ENCODE measurements around the gene RPRD1A.
"Not testable (repeated sequence)": the region's sequence is repeated elsewhere in the genome, so short reads cannot be mapped to it uniquely, and the experiment has no call there.

Gene RPRD1A

DNA sequence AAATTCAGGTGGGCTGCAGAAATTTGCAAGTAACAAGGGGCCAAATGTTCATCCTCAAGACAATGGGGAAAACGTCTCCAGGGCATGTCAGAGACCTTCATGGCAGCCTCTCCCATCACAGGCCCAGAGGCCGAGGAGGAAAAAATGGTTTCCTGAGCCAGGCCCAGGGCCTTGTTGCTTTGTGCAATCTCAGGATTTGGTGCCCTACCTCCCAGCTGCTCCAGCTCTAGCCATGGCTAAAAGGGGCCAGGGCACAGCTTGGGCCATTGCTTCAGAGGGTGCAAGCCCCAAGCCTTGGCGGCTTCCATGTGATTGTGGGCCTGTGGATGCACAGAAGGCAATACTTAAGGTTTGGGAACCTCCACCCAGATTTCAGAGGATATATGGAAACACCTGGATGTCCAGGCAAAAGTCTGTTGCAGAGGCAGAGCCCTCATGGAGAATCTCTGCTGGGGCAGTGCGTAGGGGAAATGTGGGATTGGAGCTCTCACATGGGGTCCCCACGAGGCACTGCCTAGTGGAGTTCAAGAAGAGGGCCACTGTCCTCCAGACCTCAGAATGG lies 29.2 kb downstream of the RPRD1A start:
- DNase-seq (ENCODE audit: insufficient read length, low spot score) (no peak), FAIRE-seq (no peak)
- TF ChIP-seq POLR2A (IDR thresholded peaks at IDR 0.05; ENCODE audit: low read depth, low read length) (no peak), POU2F2 (IDR thresholded peaks at IDR 0.05; ENCODE audit: low read depth, low read length) (no peak), PAX5 (IDR thresholded peaks at IDR 0.05; ENCODE audit: insufficient read depth, low read length, severe bottlenecking) (no peak), POLR2AphosphoS5 (IDR thresholded peaks at IDR 0.05; ENCODE audit: low read depth, low read length) (no peak), TAF1 (IDR thresholded peaks at IDR 0.05; ENCODE audit: low read depth, low read length) (no peak), SPI1 (IDR thresholded peaks at IDR 0.05; ENCODE audit: low read depth, low read length) (no peak)

DNA sequence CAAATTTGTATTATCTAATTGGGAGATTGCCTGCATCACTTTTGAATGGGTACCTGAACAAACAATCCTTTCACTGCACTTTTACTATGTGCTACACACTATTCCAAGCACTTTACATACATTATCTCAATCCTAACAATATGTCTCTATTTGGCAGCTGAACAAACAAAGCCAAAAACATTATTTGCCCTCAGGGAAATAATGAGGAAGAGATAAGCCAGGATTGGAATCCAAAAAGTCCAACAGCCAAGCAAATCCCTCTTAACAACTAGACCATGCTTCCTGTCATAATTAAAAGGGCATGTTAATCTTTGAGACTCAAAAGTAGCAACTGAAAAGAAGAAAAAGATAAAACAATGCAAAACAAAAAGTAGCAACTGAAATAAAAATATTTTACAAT lies 32.1 kb downstream of the RPRD1A start:
- no peak for DNase-seq (ENCODE audit: insufficient read length, low spot score)
- no peak for FAIRE-seq
- no peak for TF ChIP-seq SPI1 (IDR thresholded peaks at IDR 0.05; ENCODE audit: low read depth, low read length)
- TF ChIP-seq POLR2AphosphoS5 (IDR thresholded peaks at IDR 0.05; ENCODE audit: low read depth, low read length) = no peak
- no peak for TF ChIP-seq PAX5 (IDR thresholded peaks at IDR 0.05; ENCODE audit: insufficient read depth, low read length, severe bottlenecking)
- no peak for TF ChIP-seq TAF1 (IDR thresholded peaks at IDR 0.05; ENCODE audit: low read depth, low read length)
- TF ChIP-seq POLR2A (IDR thresholded peaks at IDR 0.05; ENCODE audit: low read depth, low read length) = no peak
- TF ChIP-seq POU2F2 (IDR thresholded peaks at IDR 0.05; ENCODE audit: low read depth, low read length) = no peak

DNA sequence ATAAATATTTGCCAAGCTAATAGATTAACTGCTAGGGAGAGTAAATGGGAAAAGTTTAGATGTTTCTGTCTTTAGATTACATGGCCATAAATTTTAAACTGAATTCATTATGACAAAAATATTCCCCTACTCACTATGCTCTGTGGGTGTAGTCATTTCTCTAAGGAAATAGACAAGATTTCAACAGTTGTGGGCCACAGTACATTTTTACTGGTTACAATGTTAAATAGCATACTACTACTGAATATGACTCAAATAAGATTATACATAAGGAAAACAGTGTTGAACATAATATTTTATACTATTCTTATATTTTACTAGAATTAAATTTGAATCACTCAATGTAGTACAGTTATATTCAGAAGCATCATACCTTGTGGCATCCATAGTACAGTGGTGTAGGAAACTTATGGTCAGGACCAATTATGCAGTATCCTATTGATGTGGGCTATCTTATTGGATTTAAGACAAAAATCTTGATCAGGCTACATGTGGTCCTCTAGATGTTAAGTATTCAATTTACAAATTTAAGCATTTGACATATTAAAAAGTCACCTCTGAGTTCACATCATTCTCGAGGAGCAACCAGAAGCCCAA lies 33.0 kb downstream of the RPRD1A start:
- TF ChIP-seq POLR2AphosphoS5 (IDR thresholded peaks at IDR 0.05; ENCODE audit: low read depth, low read length) (no peak), POU2F2 (IDR thresholded peaks at IDR 0.05; ENCODE audit: low read depth, low read length) (no peak), SPI1 (IDR thresholded peaks at IDR 0.05; ENCODE audit: low read depth, low read length) (no peak), TAF1 (IDR thresholded peaks at IDR 0.05; ENCODE audit: low read depth, low read length) (no peak), PAX5 (IDR thresholded peaks at IDR 0.05; ENCODE audit: insufficient read depth, low read length, severe bottlenecking) (no peak), POLR2A (IDR thresholded peaks at IDR 0.05; ENCODE audit: low read depth, low read length) (no peak)
- DNase-seq (ENCODE audit: insufficient read length, low spot score) (no peak), FAIRE-seq (no peak)

DNA sequence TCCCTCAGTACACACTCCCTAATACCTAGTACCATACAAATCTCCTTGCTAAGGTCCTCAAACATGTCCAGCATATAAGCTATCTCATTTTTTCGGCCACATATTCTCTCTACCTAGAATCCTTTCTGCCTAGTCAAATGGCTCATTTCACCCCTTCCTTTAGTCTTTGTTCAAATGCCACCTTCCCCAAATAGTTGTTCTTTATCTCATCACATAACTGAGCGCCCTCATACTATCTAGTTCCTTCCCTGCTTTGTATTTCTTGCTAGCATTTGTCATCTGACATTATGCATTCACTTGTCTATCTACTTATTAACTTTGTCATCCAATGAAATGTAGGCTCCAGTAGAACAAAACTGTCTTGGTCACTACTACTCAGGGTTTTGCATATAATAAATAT lies 35.5 kb downstream of the RPRD1A start:
- FAIRE-seq (peak; percentile 48), DNase-seq (ENCODE audit: insufficient read length, low spot score) (no peak)
- TF ChIP-seq POU2F2 (IDR thresholded peaks at IDR 0.05; ENCODE audit: low read depth, low read length) (no peak), SPI1 (IDR thresholded peaks at IDR 0.05; ENCODE audit: low read depth, low read length) (no peak), POLR2A (IDR thresholded peaks at IDR 0.05; ENCODE audit: low read depth, low read length) (no peak), POLR2AphosphoS5 (IDR thresholded peaks at IDR 0.05; ENCODE audit: low read depth, low read length) (no peak), TAF1 (IDR thresholded peaks at IDR 0.05; ENCODE audit: low read depth, low read length) (no peak), PAX5 (IDR thresholded peaks at IDR 0.05; ENCODE audit: insufficient read depth, low read length, severe bottlenecking) (no peak)

DNA sequence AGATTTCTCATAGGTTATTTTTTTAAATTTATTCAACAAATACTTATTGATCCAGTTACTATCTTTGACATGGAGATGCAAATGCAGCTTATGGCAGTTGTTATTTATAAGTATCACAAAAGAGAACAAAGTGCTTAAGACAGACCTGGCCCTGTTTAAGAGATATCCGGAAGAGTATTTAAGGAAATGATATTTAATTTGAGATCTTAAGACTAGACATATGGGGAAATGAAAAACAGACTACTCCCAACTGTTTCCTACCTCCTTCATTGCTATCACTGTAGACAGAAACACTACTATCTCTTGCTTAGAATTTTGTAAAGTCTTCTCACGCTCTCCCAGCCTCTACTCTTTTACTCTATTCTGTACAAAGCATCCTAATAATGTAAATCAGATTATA lies 36.0 kb downstream of the RPRD1A start:
- FAIRE-seq = no peak
- no peak for TF ChIP-seq POLR2AphosphoS5 (IDR thresholded peaks at IDR 0.05; ENCODE audit: low read depth, low read length)
- TF ChIP-seq POU2F2 (IDR thresholded peaks at IDR 0.05; ENCODE audit: low read depth, low read length) = no peak
- TF ChIP-seq PAX5 (IDR thresholded peaks at IDR 0.05; ENCODE audit: insufficient read depth, low read length, severe bottlenecking) = no peak
- no peak for TF ChIP-seq TAF1 (IDR thresholded peaks at IDR 0.05; ENCODE audit: low read depth, low read length)
- TF ChIP-seq SPI1 (IDR thresholded peaks at IDR 0.05; ENCODE audit: low read depth, low read length) = no peak; the same call in 1 of the 2 replicates
- TF ChIP-seq POLR2A (IDR thresholded peaks at IDR 0.05; ENCODE audit: low read depth, low read length) = no peak
- DNase-seq (ENCODE audit: insufficient read length, low spot score) = no peak

DNA sequence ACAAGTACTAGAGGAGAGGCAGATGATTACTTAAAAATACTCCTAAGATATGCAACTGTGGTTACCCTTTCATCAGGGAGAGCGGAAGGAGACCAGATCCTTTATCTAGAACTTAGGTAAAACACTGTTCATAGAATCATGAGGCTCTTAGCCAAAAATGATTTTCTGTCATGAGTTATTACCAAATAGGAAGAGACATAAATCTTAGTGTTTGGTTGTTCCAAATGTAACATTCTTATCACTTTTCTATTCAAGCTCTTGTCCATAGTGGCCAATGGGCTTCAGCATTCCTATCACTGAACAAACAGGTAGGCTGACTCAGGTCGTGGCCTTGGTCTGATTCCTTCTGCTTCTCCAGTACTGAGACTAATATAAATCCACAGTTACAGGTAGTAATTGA lies 38.5 kb downstream of the RPRD1A start:
- FAIRE-seq = no peak
- TF ChIP-seq POLR2AphosphoS5 (IDR thresholded peaks at IDR 0.05; ENCODE audit: low read depth, low read length) (no peak), POLR2A (IDR thresholded peaks at IDR 0.05; ENCODE audit: low read depth, low read length) (no peak), TAF1 (IDR thresholded peaks at IDR 0.05; ENCODE audit: low read depth, low read length) (no peak), POU2F2 (IDR thresholded peaks at IDR 0.05; ENCODE audit: low read depth, low read length) (no peak), PAX5 (IDR thresholded peaks at IDR 0.05; ENCODE audit: insufficient read depth, low read length, severe bottlenecking) (no peak), SPI1 (IDR thresholded peaks at IDR 0.05; ENCODE audit: low read depth, low read length) (no peak)

DNA sequence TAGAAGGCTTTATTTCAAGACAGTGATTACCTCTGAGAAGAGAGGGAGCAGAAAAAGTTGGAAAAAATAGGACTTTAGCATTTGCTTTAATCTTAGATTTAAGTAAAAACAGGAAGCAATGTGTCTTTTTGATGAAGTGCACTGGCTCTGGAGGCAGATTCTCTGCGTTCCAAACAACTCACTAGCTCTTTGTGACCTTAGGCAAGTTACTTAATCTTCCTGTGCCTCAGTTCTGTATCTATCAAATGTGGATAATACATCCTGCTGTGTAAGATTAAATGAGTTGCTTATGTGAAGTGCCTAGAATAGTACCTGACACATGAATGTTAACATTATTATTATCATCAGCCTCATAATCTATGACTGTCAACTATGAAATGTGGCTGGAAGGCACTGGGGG lies 42.3 kb downstream of the RPRD1A start:
- FAIRE-seq (no peak), DNase-seq (ENCODE audit: insufficient read length, low spot score) (no peak)
- no peak for TF ChIP-seq SPI1 (IDR thresholded peaks at IDR 0.05; ENCODE audit: low read depth, low read length)
- TF ChIP-seq PAX5 (IDR thresholded peaks at IDR 0.05; ENCODE audit: insufficient read depth, low read length, severe bottlenecking) = no peak
- TF ChIP-seq POU2F2 (IDR thresholded peaks at IDR 0.05; ENCODE audit: low read depth, low read length) = no peak
- no peak for TF ChIP-seq TAF1 (IDR thresholded peaks at IDR 0.05; ENCODE audit: low read depth, low read length)

More for the DNA sequence above, 38.5 kb downstream of the RPRD1A start:
- no peak for DNase-seq (ENCODE audit: insufficient read length, low spot score)

DNA sequence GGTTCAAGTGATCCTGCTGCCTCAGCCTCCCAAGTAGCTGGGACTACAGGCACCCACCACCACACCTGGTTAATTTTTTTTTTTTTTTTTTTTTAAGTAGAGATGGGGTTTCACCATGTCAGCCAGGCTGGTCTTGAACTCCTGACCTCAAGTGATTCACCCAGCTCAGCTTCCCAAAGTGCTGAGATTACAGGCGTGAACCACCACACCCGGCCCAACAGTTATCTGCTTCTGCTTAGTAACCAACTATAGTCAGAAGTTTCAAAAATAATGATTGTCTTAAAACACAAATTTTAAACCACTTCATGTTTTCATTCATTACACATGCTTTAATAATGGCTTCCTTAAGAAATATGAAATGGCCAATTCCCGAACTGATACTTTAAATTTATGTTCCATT lies 43.1 kb downstream of the RPRD1A start:
- FAIRE-seq; DNase-seq (ENCODE audit: insufficient read length, low spot score): not testable (repeated sequence)

DNA sequence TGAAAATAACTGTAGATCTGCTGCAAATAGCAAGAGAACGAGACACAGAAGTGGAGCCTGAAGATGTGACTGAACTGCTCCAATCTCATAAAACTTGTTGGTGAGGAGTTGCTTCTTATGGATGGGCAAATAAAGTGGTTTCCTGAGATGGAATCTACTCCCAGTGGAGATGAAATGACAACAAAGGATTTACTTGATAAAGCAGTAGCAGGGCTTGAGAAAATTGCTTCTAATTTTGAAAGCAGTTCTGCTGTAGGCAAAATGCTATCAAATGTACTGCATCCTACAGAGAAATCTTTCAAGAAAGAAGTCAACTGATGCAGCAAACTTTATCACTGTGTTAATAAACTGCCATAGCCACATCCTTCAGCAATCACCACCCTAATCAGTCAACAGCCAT lies 44.0 kb downstream of the RPRD1A start:
- no peak for FAIRE-seq
- TF ChIP-seq SPI1 (IDR thresholded peaks at IDR 0.05; ENCODE audit: low read depth, low read length) (no peak), PAX5 (IDR thresholded peaks at IDR 0.05; ENCODE audit: insufficient read depth, low read length, severe bottlenecking) (no peak), TAF1 (IDR thresholded peaks at IDR 0.05; ENCODE audit: low read depth, low read length) (no peak), POLR2AphosphoS5 (IDR thresholded peaks at IDR 0.05; ENCODE audit: low read depth, low read length) (no peak), POLR2A (IDR thresholded peaks at IDR 0.05; ENCODE audit: low read depth, low read length) (no peak), POU2F2 (IDR thresholded peaks at IDR 0.05; ENCODE audit: low read depth, low read length) (no peak)
- DNase-seq (ENCODE audit: insufficient read length, low spot score) = no peak

DNA sequence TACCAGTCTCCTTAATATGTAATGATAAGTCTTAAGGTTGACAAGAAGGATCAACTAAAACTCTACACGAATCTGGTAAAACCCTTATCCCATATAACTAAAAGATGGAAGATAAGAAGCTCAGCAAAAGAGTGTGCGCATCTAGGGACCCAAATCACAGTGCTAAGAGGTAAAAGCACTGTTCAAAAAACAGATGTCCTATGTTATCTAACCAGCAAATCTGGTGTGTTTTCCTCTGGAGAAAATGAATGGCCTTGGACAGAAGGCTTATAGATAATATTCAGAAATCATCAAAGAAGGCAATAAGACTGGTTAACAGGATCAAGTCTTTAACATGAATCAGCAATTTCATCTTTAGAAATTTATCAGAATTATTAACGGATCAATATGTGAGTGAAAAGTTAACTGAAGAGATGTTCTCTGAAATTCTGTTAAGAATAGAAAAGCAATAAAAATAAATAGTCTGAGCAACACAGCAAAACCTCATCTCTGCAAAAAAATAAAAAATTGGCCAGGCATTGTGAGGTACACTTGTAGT lies 47.1 kb downstream of the RPRD1A start:
- no peak for TF ChIP-seq TAF1 (IDR thresholded peaks at IDR 0.05; ENCODE audit: low read depth, low read length)
- TF ChIP-seq SPI1 (IDR thresholded peaks at IDR 0.05; ENCODE audit: low read depth, low read length) = no peak
- no peak for TF ChIP-seq PAX5 (IDR thresholded peaks at IDR 0.05; ENCODE audit: insufficient read depth, low read length, severe bottlenecking)
- no peak for TF ChIP-seq POLR2A (IDR thresholded peaks at IDR 0.05; ENCODE audit: low read depth, low read length)
- TF ChIP-seq POLR2AphosphoS5 (IDR thresholded peaks at IDR 0.05; ENCODE audit: low read depth, low read length) = no peak
- no peak for TF ChIP-seq POU2F2 (IDR thresholded peaks at IDR 0.05; ENCODE audit: low read depth, low read length)

More for the DNA sequence above, 47.1 kb downstream of the RPRD1A start:
- no peak for DNase-seq (ENCODE audit: insufficient read length, low spot score)
- FAIRE-seq = no peak
